Prostate gland (tissue), 2 donors: ENCODE results near the gene SNX33.

Experiments
- CTCF ChIP-seq, 4 experiments: fragments of 200-600 bp in 2 of 4; fragments of 450-650 bp in 2 of 4; sonication (generic) in 2 of 4; IDR thresholded peaks; 1 replicate in 3 of 4; 2 replicates in 1 of 4; pipeline ENCODE4 v1.5.1; 2016 to 2019; ENCODE audit warnings: antibody characterized with exemption in 4 of 4, mild to moderate bottlenecking in 2 of 4, moderate library complexity in 2 of 4
- POLR2A ChIP-seq: fragments of 450-650 bp; IDR thresholded peaks from one replicate; pipeline ENCODE4 v1.6.1; 2016; ENCODE audit warnings: antibody characterized with exemption, mild to moderate bottlenecking

GRCh38 chr15:75639191-75639708 is 8.5 kb upstream of the SNX33 start:
- TF ChIP-seq POLR2A: no peak
- TF ChIP-seq CTCF (IDR thresholded peaks at IDR 0.05): no peak
